ENCODE measurements around the gene ZNF407.

DNA sequence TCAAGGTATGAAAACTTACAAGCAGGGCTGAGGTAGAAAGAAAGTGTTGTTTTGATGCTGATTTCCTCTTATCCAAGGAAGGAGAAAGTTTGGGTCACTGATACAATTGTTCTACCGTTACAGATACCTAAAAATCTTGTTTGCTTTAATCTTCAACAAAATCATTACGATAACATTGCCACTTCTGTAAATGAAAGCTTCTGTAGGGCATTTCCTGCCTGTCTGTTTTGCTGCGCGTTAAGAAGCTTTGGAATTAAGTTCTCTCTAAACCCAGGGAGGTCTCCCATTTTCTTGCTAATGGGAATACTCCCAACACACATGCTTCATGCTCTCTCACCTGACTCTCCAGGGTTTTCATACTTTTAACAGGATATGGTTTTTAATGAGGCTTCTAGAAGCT is 352.8 kb downstream of the ZNF407 start:
- TF ChIP-seq, protein P1, sequence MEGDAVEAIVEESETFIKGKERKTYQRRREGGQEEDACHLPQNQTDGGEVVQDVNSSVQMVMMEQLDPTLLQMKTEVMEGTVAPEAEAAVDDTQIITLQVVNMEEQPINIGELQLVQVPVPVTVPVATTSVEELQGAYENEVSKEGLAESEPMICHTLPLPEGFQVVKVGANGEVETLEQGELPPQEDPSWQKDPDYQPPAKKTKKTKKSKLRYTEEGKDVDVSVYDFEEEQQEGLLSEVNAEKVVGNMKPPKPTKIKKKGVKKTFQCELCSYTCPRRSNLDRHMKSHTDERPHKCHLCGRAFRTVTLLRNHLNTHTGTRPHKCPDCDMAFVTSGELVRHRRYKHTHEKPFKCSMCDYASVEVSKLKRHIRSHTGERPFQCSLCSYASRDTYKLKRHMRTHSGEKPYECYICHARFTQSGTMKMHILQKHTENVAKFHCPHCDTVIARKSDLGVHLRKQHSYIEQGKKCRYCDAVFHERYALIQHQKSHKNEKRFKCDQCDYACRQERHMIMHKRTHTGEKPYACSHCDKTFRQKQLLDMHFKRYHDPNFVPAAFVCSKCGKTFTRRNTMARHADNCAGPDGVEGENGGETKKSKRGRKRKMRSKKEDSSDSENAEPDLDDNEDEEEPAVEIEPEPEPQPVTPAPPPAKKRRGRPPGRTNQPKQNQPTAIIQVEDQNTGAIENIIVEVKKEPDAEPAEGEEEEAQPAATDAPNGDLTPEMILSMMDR (IDR thresholded peaks at IDR 0.05), result no peak
- TF ChIP-seq POLR2A (IDR thresholded peaks at IDR 0.05) (no peak), POLR2AphosphoS5 (IDR thresholded peaks at IDR 0.05) (no peak)
